SHP77 (cell line): ENCODE data around the gene MAPKAPK3.
A peak's percentile ranks its signal among the peaks of the same experiment; 100 is the strongest.

Experiments used
- DNase-seq, 2 experiments: peaks; one replicate each; lab custom pipeline; 2025; lab: John Stamatoyannopoulos, UW

The MAPKAPK3 gene

DNA sequence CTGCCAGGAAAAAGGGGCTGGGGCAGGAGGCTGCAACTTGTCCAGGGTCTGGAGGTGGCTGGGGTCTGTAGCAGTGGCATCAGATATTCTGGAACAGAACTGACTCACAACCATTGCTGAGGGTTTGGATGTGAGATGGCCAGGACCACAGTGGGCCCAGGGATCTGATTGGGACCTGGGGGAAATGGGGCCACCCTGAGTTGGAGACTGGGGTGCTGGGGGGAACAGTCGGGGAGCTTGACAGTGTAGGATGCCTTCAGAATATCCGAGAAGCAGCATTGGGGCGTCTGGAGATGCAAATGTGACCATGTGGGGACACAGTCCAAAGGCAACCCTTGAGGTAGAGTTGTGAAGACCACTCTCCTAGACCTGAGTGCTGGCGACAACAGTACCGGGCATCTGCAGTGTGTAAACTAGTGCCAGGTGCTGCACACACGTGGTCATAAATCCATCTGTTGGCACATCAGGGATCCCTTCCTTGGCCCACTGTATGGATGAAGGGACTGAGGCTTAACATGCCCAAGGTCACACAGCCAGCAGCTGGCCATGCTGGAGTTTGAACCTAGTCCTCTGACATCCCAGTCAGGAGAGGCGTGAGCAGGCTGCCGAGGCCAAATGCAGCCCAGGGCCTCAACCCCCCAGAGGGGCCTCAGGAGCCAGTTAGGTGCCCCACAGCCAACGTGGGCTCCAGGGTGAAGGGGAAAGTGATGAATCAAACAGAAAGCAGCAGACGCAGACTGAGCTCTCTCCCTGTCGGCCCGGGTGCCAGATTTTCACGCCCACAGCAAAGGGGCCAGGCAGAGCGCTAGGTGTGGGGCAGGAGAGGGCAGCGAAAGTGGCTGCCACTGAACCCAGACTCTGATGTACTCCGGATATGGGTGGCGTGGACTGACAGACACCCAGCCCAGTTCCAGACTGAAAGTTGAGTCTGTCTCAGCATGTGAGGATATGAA lies 28.9 kb upstream of the MAPKAPK3 start:
- no peak for DNase-seq

DNA sequence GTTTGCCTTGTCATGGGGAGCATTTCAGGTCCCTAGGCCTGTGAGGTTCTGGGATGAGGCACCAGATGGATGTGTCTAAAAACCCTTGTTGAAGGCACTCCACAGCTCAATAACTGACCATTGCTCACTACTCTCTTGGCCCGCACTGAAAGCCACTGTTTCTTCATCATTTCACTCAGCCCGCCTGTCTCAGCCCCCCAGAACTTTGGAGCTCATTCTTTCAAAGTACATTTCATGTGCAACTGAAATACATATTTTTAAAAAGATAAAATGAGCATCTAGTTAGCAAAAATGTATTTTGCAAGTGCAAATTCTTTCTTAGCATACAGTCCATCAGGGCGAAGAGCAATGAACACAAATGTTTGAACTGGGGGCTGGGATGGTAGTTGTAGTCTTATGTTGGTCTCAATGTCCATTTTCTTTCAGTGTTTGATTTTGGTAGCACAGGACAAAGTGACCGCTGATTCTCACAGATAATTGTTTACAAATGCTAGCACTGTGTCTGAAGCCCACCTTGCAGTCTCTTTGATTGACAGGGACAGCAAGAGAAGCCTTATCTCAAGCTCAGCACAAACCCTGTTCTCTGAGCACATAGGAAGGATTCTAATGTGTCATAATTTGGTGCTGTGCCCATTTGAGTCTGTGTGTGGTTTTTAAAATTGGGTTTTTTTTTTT lies 28.1 kb upstream of the MAPKAPK3 start:
- DNase-seq: no peak

- no peak for DNase-seq
Measured at GRCh38 chr3:50591196-50591741, 25.7 kb upstream of the MAPKAPK3 start.

- DNase-seq: no peak
Measured at GRCh38 chr3:50592568-50592967, 24.4 kb upstream of the MAPKAPK3 start.

DNA sequence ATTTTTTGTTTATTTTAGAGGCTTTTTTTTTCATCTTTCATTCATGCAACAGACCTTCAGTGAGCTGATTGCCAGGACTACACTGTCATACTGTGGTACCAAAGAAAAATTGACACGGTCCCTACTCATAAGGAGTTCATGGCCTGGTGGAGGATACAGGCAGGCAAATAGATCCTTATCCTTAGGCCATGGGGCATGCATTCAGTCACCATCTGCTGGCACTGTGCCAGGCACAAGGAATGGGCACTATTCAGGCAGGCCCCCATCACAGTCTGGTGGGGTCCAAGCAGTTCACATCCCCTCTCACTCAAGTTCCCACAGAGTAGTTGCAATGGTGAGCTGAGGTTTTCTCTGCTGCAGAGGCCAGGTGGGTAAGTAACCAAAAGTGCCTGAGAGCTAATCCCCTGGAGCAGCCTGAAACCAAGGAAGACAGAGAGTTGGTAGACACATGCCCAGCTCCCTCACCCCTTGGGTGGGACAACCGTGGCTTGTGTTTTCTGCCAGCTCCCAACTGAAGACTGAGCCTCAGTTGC lies 22.6 kb upstream of the MAPKAPK3 start:
- no peak for DNase-seq

- no peak for DNase-seq
Measured at GRCh38 chr3:50599115-50599715, 17.7 kb upstream of the MAPKAPK3 start.

GRCh38 chr3:50599716-50600118 lies 17.2 kb upstream of the MAPKAPK3 start:
- DNase-seq: no peak

- DNase-seq: peak in 1 of 2 experiments; percentile 15
Measured at GRCh38 chr3:50600141-50600753, 16.7 kb upstream of the MAPKAPK3 start.

DNA sequence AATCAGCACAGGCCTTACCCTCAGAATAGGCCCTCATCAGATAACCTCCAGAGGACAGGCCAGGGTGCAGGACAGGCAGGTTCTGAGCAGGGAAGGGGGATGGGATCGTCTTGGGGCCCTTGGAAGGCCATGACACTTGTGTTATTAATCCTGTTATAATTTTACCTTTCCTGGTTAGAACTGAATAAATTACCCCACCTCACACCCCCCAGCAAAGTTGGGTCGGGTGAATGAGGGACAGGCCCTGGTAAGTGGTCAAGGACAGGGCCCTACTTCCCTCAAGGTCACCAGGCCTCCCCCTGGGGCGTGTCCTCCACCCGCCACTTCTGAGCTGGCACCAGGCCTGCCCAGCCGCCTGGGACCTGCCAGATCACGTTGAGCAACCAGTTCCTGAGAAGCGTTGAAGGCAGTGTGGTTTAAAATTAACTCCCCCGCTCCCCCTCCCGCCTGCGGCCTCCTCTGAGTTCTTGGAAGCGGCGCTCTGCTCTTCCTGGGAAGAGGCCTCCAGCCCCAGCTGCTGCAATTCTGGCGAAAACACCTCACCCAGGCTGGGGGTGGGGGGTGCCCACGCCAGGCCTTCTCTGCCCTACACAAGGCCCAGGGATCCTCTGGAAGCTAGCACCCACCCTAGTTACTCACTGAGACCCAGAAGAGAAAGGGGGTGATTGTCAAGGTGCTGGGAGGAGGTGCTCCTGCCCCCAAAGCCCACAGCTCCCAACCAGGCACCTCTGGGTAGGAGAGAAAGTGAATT lies 15.9 kb upstream of the MAPKAPK3 start:
- DNase-seq: peak; percentile 91 to 95

- DNase-seq: no peak
Measured at GRCh38 chr3:50602595-50603191, 14.3 kb upstream of the MAPKAPK3 start.

- DNase-seq: no peak
Measured at GRCh38 chr3:50603261-50604109, 13.5 kb upstream of the MAPKAPK3 start.

DNA sequence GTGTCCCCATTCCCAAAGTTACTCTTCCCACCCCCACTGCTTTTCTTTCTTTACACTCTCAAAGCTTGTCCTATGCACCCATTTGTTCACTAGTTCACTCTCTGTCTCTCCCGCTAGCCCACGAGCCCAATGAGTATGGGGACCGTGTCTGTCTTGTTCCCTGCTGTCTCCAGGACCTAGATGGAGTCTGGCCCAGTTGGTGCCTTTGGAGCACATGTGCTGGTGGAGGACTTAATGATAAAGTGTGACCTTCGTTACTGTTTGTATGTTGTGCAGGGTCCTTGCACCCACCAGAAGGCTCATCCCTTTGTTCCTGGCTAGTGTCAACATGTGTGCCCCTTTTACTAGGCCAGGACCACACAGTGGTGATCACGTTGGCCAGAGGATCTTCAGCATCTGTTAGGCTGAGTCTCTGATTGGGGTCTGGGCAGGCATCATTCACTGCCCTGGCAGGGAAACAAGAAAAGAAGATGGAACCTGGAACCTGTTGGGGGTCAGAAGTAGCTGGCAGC lies 12.8 kb upstream of the MAPKAPK3 start:
- no peak for DNase-seq

DNA sequence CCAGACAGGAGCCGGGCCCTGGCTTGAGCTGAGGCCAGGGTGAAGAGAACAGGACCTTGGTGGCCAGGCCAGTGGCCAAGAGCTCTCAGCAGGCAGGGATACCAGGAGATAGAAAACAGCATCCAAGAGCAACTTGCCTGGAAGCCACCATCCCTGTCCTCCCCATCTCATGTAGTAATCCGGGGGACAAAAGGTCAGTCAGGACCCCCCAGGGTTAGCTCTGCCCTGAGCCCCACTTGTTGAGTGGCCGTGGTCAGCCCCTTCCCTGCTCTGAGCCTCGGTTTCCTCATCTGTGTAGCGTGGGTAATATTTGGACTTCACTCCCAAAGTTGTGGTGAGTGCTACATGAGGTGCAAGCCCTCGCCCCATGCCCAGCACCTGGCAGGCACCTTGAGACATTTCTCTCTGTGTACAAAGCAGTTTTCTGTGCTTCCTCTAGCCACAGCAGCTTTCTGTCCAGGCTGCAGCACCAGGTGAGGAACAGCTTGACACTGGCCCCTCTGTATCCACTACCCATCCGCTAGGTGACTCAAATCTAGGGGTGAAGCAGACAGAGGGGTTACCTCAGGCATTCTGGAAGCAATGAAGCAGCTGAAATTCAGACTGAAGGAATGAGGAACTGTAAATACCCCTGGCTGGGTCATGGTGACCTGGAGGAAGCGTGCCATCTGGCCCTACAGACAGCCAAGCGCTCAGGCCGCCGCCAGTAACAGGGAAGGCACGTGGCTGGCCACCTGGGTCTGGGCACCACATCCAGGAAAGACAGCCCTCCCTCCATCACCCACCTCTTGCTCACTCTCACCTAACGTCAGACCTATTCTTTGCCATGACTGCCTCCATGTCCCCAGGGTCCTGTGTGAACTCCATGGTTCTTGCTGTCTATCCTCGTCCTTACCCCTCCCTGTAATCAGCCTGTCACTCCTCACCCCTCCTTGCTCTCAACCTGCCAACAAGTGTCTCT lies 12.0 kb upstream of the MAPKAPK3 start:
- no peak for DNase-seq

DNA sequence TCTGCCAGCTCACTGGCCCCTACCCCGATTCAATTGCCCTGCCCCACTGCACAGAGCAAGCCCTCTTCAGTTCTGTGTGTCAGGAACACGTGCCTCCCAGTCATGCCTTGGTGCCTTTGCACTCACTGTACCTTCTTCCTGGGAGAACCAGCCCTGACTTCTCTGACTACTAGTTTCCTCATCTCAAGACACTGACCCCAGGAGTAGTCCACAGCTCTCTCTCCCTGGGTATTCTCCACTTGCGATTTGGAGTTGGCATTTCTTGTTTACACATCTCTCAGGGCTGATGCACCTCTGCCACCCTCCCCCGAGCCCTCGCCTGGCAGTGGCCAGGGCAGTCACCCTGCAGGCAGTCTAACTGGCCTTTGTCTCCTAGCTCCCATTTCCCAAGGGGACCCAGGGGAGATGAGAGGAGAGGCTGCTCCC lies 11.0 kb upstream of the MAPKAPK3 start:
- no peak for DNase-seq

- DNase-seq: no peak
Measured at GRCh38 chr3:50606596-50606995, 10.4 kb upstream of the MAPKAPK3 start.

- no peak for DNase-seq
Measured at GRCh38 chr3:50607271-50608091, 9.5 kb upstream of the MAPKAPK3 start.

DNA sequence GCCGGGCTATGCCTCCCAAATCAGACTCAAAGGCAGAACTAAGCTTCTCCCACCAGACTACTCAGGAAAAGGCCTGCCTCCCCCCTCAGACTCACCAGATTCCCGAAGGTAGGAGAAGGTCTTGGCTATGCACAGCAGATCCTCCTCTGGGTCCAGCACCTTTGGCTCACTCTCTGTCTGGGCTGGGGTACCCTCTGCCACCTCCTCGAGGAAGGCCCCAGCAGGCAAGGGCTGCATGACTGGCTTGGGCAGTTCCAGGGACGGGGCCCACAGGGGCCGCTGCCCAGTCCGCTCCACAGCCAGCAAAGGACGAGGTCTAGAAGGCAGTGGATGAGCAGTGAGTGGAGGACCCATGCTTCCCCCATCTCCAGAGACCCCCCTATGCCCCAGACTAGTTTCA lies 8.7 kb upstream of the MAPKAPK3 start:
- DNase-seq: no peak
